Endothelial cell of umbilical vein (primary cell): Measurements from ENCODE around the gene NSL1. TPM values are rescaled to one million over a fixed set of nuclear protein-coding genes. Genes with fewer than 3 reads are reported as not detected.
A peak's percentile ranks its signal among the peaks of the same experiment; 100 is the strongest.
"Not testable (repeated sequence)": the region's sequence is repeated elsewhere in the genome, so short reads cannot be mapped to it uniquely, and the experiment has no call there.

Experiments
- BruUV-seq: library from RNA; stranded (reverse); fragments of 400-500 nt; replicated peaks from 2 replicates; lab custom pipeline; 2021; lab: Mats Ljungman, UMichigan
- CTCF ChIA-PET: fragments of 300-600, 350-600 bp; sonication (Branson Sonifier 250); formaldehyde crosslinking; loops from one replicate; lab custom pipeline; 2021; ENCODE audit warnings: antibody characterized with exemption, inconsistent platforms; lab: Charles Lee
- POLR2A ChIA-PET: fragments of 300-600, 350-600 bp; sonication (Branson Sonifier 250); formaldehyde crosslinking; loops from one replicate; lab custom pipeline; 2021; ENCODE audit warnings: antibody characterized with exemption, inconsistent platforms; lab: Charles Lee
- DNase-seq: peaks from one replicate; pipeline ENCODE4 v3.0.0-alpha.2; 2011; ENCODE audit warnings: low read depth, low spot score
- FAIRE-seq: peaks from 2 replicates; lab custom pipeline; 2011; peaks lifted over from hg19 to GRCh38; lab: Jason Lieb, UNC
- H2AFZ ChIP-seq: 2 replicates; pipeline ENCODE4 v1.6.0; 2012; ENCODE audit warnings: low read depth, low read length, control low read depth, inconsistent platforms
- H3K27ac ChIP-seq: 2 replicates; pipeline ENCODE4 v1.5.1; 2011; ENCODE audit warnings: low read depth, mild to moderate bottlenecking, control low read depth, low read length, moderate library complexity; ENCODE audit not compliant: insufficient read depth
- H3K27me3 ChIP-seq, 2 experiments: 2 replicates each; pipeline versions ENCODE4 v1.6.0 to v1.6.1; 2011; ENCODE audit warnings: low read length in 2 of 2, mixed read lengths in 1 of 2; ENCODE audit not compliant: control insufficient read depth in 2 of 2, insufficient read depth in 2 of 2
- H3K36me3 ChIP-seq, 2 experiments: 2 replicates in 1 of 2; 3 replicates in 1 of 2; pipeline ENCODE4 v1.5.1; 2011; ENCODE audit warnings: low read length in 2 of 2, mild to moderate bottlenecking in 1 of 2, moderate library complexity in 1 of 2; ENCODE audit not compliant: control insufficient read depth in 2 of 2, insufficient read depth in 2 of 2; ENCODE audit errors: extremely low read depth in 1 of 2
- H3K4me1 ChIP-seq: 3 replicates; pipeline ENCODE4 v1.5.1; 2011; ENCODE audit warnings: mild to moderate bottlenecking, low read length; ENCODE audit not compliant: control insufficient read depth, insufficient read depth; ENCODE audit errors: extremely low read depth
- H3K4me2 ChIP-seq: 2 replicates; pipeline ENCODE4 v1.6.1; 2011; ENCODE audit warnings: low read length, control low read depth, mixed read lengths; ENCODE audit not compliant: insufficient read depth
- H3K4me3 ChIP-seq, 3 experiments: fragments of 200-600 bp in 1 of 3; sonication (generic), shearing (Covaris generic) in 1 of 3; replicated peaks in 1 of 3; 2 replicates each; pipeline ENCODE4 v1.5.1; 2011 to 2016; ENCODE audit warnings: control low read depth in 3 of 3, low read length in 3 of 3, mild to moderate bottlenecking in 2 of 3, inconsistent platforms in 1 of 3, low read depth in 1 of 3, moderate library complexity in 1 of 3; ENCODE audit not compliant: insufficient read depth in 1 of 3
- H3K79me2 ChIP-seq: 2 replicates; pipeline ENCODE4 v1.6.0; 2012; ENCODE audit warnings: low read length, inconsistent platforms; ENCODE audit not compliant: control insufficient read depth, insufficient read depth
- H3K9ac ChIP-seq: replicated peaks from 2 replicates; pipeline ENCODE3; 2011; ENCODE audit warnings: low read length, control low read depth; ENCODE audit not compliant: insufficient read depth; ENCODE audit errors: extremely low read depth
- H3K9me1 ChIP-seq: replicated peaks from 3 replicates; pipeline ENCODE4 v1.6.0; 2011; ENCODE audit warnings: mild to moderate bottlenecking, low read length; ENCODE audit not compliant: control insufficient read depth, insufficient read depth; ENCODE audit errors: extremely low read depth
- H3K9me3 ChIP-seq: replicated peaks from 2 replicates; pipeline ENCODE4 v1.5.1; 2012; ENCODE audit warnings: low read length, inconsistent platforms; ENCODE audit not compliant: control insufficient read depth, insufficient read depth
- H4K20me1 ChIP-seq: replicated peaks from 2 replicates; pipeline ENCODE3; 2011; ENCODE audit warnings: mild to moderate bottlenecking, low read length; ENCODE audit not compliant: control insufficient read depth, insufficient read depth; ENCODE audit errors: extremely low read depth
- CTCF ChIP-seq, 2 donors: IDR thresholded peaks; 1 replicate in 1 of 2; 2 replicates in 1 of 2; pipeline ENCODE4 v1.5.1; 2011; ENCODE audit warnings: low read length in 2 of 2, mild to moderate bottlenecking in 2 of 2, moderate library complexity in 2 of 2, control low read depth in 1 of 2, inconsistent platforms in 1 of 2, low read depth in 1 of 2; ENCODE audit not compliant: insufficient read depth in 1 of 2; ENCODE audit errors: extremely low read depth in 1 of 2
- EZH2 ChIP-seq: IDR thresholded peaks from 2 replicates; pipeline ENCODE4 v1.6.1; 2012; ENCODE audit warnings: borderline replicate concordance, low read depth, mild to moderate bottlenecking, moderate library complexity, low read length, inconsistent platforms; ENCODE audit not compliant: severe bottlenecking
- FOS ChIP-seq: IDR thresholded peaks from 2 replicates; pipeline ENCODE4 v1.6.1; 2011; ENCODE audit warnings: mild to moderate bottlenecking, low read length, moderate library complexity, borderline replicate concordance; ENCODE audit not compliant: insufficient read depth
- GATA2 ChIP-seq: IDR thresholded peaks from 2 replicates; pipeline ENCODE4 v1.7.0; 2011; ENCODE audit warnings: low read depth, mild to moderate bottlenecking, moderate library complexity, mixed read lengths, low read length; ENCODE audit not compliant: insufficient read length, insufficient read depth
- JUN ChIP-seq: IDR thresholded peaks from 2 replicates; pipeline ENCODE4 v1.6.1; 2011; ENCODE audit warnings: borderline replicate concordance, low read depth; ENCODE audit not compliant: insufficient read length, insufficient read depth
- MYC ChIP-seq: IDR thresholded peaks from one replicate; pipeline ENCODE4 v1.6.1; 2011; ENCODE audit warnings: mild to moderate bottlenecking, low read depth, low read length
- POLR2A ChIP-seq: IDR thresholded peaks from 2 replicates; pipeline ENCODE4 v1.6.1; 2012; ENCODE audit warnings: low read depth, mild to moderate bottlenecking, control low read depth, low read length
- POLR2AphosphoS5 ChIP-seq: IDR thresholded peaks from 2 replicates; pipeline ENCODE4 v1.6.1; 2012; ENCODE audit warnings: low read depth, mild to moderate bottlenecking, control low read depth, low read length, moderate library complexity; ENCODE audit not compliant: insufficient read depth
- dilution Hi-C: fragments of 300-500 bp; cut with MboI; formaldehyde crosslinking; loops from one replicate; pipeline ENCODE4 v1.15.0; 2019; ENCODE audit warnings: low sequenced_read_pairs; ENCODE audit not compliant: extremely low pct_ligation_motif_present
- intact Hi-C: fragments of 100-400 bp; cut with micrococcal nuclease; formaldehyde crosslinking; loops from one replicate; pipeline ENCODE4 v1.10.0; 2022
- polyA plus RNA-seq, 4 experiments: library from polyadenylated mRNA; depleted of rRNA in 3 of 4; stranded (reverse) in 3 of 4; unstranded in 1 of 4; fragments of >200 nt; gene quantifications; 2 replicates each; pipeline versions ENCODE4 v1.2.1 to v1.2.3, GENCODE V29; 2011 to 2012; ENCODE audit warnings: missing spikeins in 1 of 4
- total RNA-seq: library from RNA; stranded (reverse); gene quantifications from 2 replicates; pipeline ENCODE4 v1.2.3, GENCODE V29; 2021
- TF ChIP-seq, protein P1 (sequence below): IDR thresholded peaks from 2 replicates; pipeline ENCODE4 v1.6.1; 2011; ENCODE audit not compliant: insufficient read depth, insufficient read length

Gene NSL1
- total and polyA plus RNA-seq, 2 donors (not counting 3 experiments of a cell fraction or from before 2014, with no cell fraction given), result 15.5 to 30.2 TPM

DNA sequence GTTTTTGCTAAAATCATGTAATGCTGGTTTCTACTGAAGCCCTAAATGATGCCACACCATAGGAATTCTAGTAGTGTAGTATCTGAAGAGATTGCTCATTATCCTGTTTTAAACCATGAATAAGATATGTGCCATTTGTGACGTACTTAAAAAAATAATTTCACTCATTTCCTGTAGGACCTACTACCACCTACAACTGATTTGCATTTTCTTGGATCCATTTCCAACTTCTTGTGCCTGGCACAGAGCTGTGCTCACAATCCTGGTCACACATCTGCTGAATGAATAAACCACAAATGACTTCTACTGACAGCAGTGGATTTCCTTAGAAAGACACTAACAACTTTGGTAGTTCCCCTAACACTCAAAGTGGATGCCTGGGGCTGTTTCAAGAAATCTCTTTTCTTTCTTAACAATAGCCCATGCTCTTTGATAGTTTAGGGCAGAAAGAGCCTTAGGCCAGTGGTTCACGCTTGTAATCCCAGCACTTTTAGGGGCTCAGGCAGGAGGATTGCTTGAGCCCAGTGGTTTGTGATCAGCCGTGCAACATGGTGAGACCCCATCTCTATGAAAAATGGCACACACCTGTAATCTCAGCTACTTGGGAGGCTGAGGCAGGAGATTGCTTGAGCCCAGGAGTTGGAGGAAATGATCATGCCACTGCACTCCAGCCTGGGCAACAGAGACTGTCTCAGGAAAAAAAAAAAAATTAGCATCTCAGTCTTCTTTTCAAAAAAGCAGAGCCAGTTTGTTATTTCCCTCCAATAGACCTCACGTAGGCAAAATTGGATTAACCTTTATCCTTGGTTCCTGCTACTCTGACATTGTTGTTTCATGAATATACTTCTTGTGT lies 78.9 kb downstream of the NSL1 start:
- Histone ChIP-seq H4K20me1 (no peaks in the 10 kb centered on the region), H3K27me3 (no peaks in the 10 kb centered on the region), H3K9ac (peak overlapping the region; percentile 33), H3K4me2 (peak overlapping the region; percentile 25), H3K4me3 (no peak overlapping the region), H2AFZ (no peak overlapping the region), H3K4me1 (peaks cover 8% of the 10 kb centered on the region), H3K79me2 (no peaks in the 10 kb centered on the region), H3K9me3 (no peaks in the 10 kb centered on the region), H3K36me3 (no peaks in the 10 kb centered on the region), H3K9me1 (peaks cover 2% of the 10 kb centered on the region), H3K27ac (peak overlapping the region; percentile 60)
- dilution Hi-C loops, result no loop called here
- TF ChIP-seq POLR2A, result no peak
- TF ChIP-seq JUN, result no peak
- TF ChIP-seq EZH2, result no peak
- TF ChIP-seq FOS, result peak; percentile 81
- TF ChIP-seq, protein P1, sequence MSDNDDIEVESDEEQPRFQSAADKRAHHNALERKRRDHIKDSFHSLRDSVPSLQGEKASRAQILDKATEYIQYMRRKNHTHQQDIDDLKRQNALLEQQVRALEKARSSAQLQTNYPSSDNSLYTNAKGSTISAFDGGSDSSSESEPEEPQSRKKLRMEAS, result no peak
- TF ChIP-seq CTCF (IDR thresholded peaks at IDR 0.05; ENCODE audit: extremely low read depth in 1 of 2, insufficient read depth in 1 of 2, low read depth in 1 of 2, low read length in 2 of 2), result no peak
- TF ChIP-seq MYC, result no peak
- TF ChIP-seq GATA2, result peak; percentile 56
- TF ChIP-seq POLR2AphosphoS5, result peak; percentile 18
- FAIRE-seq (peak; percentile 56), DNase-seq (peak; percentile 51)
- CTCF ChIA-PET, result interaction anchor here (0.9 to 1.0 kb wide), 2 partner anchors 11 to 48 kb away, joined by 3 to 5 read pairs; no protein-coding TSS in a partner anchor
- POLR2A ChIA-PET, result interaction anchor here (0.7 kb wide), 1 partner anchor 104 kb away, joined by 3 read pairs; the partner anchor contains the start of gene ATF3
- intact Hi-C loops, result loop anchor here (1.0 kb wide), 1 partner anchor 45 kb away; no protein-coding TSS in a partner anchor
- TSS peak; percentile 82 for BruUV-seq

GRCh38 chr1:212711974-212712373 lies 79.6 kb downstream of the NSL1 start:
- dilution Hi-C loops, CTCF ChIA-PET, POLR2A ChIA-PET, H3K9me1 ChIP-seq, FAIRE-seq, H3K27me3 ChIP-seq, H3K4me2 ChIP-seq, DNase-seq, H3K9me3 ChIP-seq, H3K9ac ChIP-seq, H2AFZ ChIP-seq, H3K4me1 ChIP-seq, H3K36me3 ChIP-seq, H3K79me2 ChIP-seq, H4K20me1 ChIP-seq, H3K4me3 ChIP-seq: not testable (repeated sequence)
- intact Hi-C loops, result loop anchor here (1.0 kb wide), 1 partner anchor 45 kb away; no protein-coding TSS in a partner anchor
- TSS peak; percentile 31 for BruUV-seq
- peak overlapping the region; percentile 21 for H3K27ac ChIP-seq
